Islet of Langerhans (tissue), 1 donor: ENCODE measurements around the gene NELL1.

Experiments
- FAIRE-seq: peaks from one replicate; lab custom pipeline; 2011; peaks lifted over from hg19 to GRCh38; lab: Jason Lieb, UNC

Gene NELL1

DNA sequence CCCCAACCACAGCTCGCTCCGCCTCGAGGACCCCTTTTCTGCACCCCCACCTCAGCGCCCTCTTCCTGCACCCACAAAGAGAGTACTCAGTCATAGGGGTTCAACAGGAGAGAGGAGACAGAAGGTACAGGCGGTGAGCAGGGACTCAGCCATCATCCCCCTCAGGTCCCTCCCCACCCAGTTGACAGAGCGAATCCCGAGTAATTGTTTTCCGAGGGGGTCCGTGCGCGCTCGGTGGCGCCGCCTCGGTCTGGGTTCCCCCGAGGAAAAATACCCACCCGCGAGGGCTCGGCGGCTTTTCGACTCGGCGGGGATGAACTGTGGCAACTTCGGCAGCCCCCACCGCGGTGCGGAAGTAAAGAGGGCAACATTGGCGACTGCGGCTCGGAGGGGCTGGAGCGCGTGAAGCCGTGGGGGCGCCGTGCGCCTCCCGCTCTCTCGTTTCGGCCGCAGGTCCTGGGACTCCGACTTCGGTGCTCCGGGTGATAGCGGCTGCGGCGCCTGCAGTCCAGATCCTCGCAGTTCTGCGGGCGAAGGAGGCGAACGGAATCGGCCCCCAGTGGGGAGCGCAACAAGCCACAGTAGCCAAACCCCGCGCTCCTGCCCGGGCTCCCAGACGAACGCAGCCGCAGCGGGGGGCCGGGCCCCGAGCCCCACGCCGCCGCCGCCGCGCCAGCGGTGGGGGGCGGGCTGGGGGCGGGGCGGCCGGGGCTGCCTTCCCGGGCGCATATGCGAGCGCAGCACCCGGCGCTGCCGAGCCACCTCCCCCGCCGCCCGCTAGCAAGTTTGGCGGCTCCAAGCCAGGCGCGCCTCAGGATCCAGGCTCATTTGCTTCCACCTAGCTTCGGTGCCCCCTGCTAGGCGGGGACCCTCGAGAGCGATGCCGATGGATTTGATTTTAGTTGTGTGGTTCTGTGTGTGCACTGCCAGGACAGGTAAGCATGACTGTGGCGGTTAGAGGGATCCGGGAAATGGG is at the start of gene NELL1:
TSS of gene NELL1 (plus strand) at position 743 of the 976 bp plus-strand sequence.
- no peak for FAIRE-seq

DNA sequence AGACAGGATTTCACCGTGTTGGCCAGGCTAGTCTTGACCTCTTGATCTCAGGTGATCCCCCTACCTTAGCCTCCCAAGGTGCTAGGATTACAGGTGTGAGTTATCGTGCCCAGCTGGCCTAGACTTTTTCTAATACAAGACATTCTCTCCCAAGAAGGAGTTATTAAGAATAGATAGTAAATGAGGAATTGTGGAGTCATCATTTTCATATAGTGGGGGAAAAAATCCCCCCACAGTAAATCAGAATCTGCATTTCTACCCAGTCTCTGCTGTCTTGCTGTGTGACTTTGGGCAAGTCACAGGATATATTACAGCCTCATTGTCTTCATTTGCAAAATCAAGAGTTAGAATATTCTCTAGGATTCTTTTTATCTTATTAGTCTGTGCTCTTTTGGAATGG is 48.4 kb upstream of the NELL1 start:
- no peak for FAIRE-seq

- FAIRE-seq = no peak
Measured at GRCh38 chr11:20621679-20622078, 47.7 kb upstream of the NELL1 start.

DNA sequence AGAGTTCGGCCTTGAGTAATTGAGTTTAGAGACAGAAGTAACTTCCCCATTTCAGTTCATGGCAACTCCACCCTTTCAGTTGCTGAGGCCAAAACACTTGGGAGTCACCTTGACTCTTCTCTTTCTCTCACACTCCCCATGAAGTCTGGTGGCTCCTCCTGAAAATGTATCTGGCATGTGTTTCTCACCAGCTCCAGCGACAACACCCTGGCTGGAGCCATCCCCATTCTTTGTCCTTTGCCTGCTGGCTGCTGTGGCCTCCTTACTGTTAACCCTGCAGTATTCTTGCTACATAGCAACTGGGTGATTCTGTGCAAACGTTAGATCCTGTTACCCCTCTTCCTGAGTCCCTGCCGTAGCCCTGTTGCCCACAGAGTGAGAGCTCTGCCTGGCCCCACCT is 46.1 kb upstream of the NELL1 start:
- no peak for FAIRE-seq

DNA sequence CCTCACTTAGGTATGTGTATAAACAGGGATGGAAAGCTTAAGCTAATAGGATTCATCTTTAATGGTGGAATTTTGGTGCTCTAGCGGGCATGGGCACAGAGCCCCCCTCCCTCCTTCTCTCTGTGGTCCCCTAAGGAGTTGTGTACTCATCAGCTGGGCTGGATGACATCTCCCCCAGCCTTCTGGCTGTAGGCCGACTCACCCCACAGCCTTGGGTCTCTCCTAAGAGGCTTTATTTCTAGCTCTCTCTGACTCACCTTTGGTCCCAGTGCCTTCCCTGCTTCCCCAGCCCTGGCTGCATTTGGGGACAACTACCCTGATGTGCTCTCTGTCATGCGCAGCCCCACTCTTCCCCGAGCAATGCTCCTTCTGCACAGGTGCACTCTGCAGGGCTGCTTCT is 43.1 kb upstream of the NELL1 start:
- FAIRE-seq = no peak

DNA sequence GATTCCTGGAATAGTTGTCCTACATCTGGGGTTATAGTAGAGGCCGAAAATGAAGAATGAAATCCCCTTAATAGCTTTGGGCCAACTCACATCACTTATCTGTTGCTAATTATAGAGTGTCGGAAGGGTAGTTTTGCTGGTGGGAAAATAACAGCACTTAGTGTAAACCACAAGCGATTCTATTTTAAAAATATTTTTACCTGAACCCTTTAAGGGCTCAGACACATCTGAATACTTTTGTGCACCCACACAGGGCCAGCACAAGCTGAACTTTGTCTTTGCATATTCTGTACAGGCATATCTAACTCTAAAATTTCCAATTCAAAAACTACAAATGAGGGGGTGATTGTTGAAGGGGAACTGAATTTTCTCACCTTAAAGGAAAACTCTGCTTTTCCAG is 42.4 kb upstream of the NELL1 start:
- FAIRE-seq = no peak

DNA sequence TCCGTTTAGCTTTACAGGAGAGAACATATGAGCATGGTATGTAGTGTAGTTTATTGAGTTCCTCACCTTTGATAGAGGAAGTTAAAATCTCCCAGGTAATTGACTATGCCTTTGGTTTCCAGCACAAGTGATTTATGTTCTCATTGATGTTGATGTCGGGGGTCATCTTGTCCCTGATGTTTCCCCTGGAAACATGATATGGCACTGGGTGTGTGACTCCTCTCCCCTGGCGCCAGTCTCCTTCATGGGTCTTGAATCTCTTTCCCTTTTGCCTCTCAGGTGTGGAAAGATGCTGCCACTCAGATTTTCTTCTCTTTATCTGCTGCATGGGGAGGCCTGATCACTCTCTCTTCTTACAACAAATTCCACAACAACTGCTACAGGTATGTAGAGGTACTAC is 41.7 kb upstream of the NELL1 start:
- no peak for FAIRE-seq

- no peak for FAIRE-seq
Measured at GRCh38 chr11:20631519-20632168, 37.7 kb upstream of the NELL1 start.

- no peak for FAIRE-seq
Measured at GRCh38 chr11:20632169-20632532, 37.2 kb upstream of the NELL1 start.

- no peak for FAIRE-seq
Measured at GRCh38 chr11:20634044-20634443, 35.3 kb upstream of the NELL1 start.

- FAIRE-seq = no peak
Measured at GRCh38 chr11:20634781-20635180, 34.6 kb upstream of the NELL1 start.

GRCh38 chr11:20638074-20638473 is 31.3 kb upstream of the NELL1 start:
- no peak for FAIRE-seq

- no peak for FAIRE-seq
Measured at GRCh38 chr11:20639688-20640087, 29.7 kb upstream of the NELL1 start.

DNA sequence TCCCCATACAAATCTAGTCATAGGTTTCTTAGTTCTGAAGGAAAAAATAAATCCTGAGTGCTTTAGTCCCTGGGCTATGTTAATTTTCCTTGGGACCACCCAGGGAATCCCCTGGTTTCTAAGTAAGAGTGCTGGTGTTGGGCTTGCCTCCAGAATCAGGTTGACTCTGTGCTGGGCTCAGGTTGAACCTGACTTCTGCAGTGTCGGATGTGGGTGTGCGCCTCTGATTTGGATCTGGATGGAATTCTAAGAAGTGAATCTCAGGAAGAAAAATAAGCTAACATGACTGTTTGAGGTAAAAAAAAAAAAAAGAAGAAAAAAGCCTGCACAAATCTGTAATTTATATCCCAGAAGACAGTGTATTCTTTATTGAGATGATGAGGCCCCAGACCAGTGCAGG is 29.0 kb upstream of the NELL1 start:
- FAIRE-seq = no peak

GRCh38 chr11:20644360-20644759 is 25.0 kb upstream of the NELL1 start:
- no peak for FAIRE-seq

GRCh38 chr11:20647976-20648565 is 21.3 kb upstream of the NELL1 start:
- FAIRE-seq = peak; percentile 94

- no peak for FAIRE-seq
Measured at GRCh38 chr11:20652150-20652806, 17.1 kb upstream of the NELL1 start.

- no peak for FAIRE-seq
Measured at GRCh38 chr11:20654038-20654437, 15.3 kb upstream of the NELL1 start.

GRCh38 chr11:20656901-20657300 is 12.5 kb upstream of the NELL1 start:
- FAIRE-seq = no peak

DNA sequence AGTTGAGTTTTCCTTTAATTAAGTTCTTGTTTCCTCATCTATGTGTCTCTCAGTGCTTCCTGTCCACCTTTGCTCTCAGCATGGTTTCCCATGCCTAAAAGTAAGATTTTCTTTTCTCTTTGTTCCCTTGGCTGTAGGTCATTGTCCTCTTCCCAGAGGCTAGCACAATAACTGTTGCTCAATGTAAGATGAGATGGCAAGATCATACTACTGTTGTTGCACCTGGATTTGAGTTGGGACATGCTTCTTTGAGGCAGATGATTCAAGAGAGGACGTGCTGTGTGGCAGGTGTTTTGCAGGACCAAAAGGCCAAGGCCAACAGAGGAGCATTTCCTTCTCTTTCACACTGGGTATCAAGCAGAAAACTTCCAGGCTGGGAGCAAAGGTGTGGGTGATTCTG is 11.3 kb upstream of the NELL1 start:
- FAIRE-seq = no peak

DNA sequence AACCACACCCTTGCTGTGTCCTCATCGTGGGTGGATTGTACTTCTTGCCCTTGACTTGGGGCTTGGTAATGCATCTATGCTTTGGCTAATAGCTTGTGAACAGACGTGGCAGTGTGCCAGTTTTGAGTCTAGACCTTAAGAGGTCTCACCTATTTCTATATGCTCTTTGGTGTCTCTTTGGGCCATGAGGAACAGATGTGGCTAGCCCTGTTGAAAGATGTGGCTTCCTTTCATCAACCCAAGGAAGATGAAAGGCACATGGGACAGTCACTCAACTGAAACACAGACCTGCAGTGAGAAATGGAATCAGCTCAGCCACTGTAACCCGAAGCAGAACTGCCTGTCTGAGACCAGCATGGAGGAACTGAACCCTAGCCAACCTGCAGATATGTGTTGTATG is 7.9 kb upstream of the NELL1 start:
- no peak for FAIRE-seq

DNA sequence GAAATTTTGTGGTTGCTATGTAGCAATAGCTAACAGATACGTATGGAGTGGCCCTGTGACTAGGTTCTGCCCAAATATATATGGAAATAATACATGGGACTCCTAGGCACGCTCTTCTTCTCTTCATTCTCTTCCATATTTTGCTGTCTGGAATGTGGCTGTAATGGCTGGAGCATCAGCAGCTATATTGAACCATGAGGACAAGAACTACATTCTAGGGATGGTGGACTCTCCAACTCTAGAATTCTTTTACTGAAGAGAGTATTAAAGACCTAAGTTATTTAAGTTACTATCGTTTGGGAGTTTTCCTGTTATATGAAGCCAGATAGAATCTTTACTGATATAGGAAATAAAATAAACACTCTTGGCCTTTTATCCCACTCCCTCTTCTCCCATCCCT is 7.5 kb upstream of the NELL1 start:
- no peak for FAIRE-seq
